WI38 (cell line): ENCODE results near the gene SYNGR3.

Source experiments
- H3K4me3 ChIP-seq: 2 replicates; pipeline ENCODE4 v1.5.1; 2011; ENCODE audit warnings: low read depth, mild to moderate bottlenecking, control low read depth, low read length
- TF ChIP-seq, protein P1 (sequence below): IDR thresholded peaks from 2 replicates; pipeline ENCODE4 v1.5.1; 2012; ENCODE audit warnings: low read depth, mild to moderate bottlenecking, control low read depth, low read length

Gene SYNGR3

DNA sequence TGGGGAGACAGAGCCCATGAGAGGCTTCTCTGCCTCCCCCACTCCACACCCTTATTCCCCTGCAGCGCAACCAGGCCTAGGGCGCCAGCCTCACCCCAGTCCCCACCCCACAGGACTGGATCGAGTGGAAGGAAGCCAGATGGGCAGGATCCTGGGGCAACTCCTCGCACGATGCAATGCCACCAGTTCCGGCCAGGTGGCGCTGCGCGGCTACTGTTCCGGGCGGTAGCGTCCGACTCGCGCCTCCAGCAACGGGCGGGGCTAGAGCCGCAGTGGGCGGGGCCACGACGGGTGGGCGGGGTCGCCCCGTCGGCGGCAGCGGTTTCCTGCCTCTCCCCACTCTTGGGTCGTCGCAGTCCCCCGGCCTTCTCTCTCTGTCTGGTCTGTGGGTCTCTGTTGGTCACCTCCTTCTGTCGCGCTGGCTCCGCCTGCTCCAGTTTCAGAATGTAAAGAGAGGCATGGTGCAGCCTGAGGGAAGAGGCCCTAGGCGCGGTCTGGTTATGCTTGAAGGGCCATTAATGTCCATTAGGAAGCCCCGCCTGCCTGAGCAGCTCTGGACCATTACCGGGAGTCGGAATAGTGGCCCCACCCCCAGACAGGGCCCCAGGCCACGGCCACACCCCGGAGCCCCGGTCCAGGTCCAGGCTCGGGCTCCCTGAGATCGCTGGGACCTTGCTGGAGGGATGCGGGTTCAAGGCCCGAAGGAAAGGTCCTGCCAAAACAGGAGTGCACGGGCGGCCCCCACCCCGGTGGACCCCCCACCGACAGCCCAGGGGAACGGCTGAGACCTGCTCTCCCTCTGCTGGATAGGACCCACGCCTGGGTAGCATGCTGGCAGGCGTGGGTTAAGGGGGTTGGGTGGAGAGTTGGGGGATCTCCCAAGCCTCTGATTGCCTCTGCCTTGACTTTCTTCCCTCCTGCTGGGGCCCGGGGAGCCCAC is 33.6 kb downstream of the SYNGR3 start:
- TF ChIP-seq, protein P1, sequence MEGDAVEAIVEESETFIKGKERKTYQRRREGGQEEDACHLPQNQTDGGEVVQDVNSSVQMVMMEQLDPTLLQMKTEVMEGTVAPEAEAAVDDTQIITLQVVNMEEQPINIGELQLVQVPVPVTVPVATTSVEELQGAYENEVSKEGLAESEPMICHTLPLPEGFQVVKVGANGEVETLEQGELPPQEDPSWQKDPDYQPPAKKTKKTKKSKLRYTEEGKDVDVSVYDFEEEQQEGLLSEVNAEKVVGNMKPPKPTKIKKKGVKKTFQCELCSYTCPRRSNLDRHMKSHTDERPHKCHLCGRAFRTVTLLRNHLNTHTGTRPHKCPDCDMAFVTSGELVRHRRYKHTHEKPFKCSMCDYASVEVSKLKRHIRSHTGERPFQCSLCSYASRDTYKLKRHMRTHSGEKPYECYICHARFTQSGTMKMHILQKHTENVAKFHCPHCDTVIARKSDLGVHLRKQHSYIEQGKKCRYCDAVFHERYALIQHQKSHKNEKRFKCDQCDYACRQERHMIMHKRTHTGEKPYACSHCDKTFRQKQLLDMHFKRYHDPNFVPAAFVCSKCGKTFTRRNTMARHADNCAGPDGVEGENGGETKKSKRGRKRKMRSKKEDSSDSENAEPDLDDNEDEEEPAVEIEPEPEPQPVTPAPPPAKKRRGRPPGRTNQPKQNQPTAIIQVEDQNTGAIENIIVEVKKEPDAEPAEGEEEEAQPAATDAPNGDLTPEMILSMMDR: peak; percentile 64
- peak overlapping the region; percentile 42 for H3K4me3 ChIP-seq

DNA sequence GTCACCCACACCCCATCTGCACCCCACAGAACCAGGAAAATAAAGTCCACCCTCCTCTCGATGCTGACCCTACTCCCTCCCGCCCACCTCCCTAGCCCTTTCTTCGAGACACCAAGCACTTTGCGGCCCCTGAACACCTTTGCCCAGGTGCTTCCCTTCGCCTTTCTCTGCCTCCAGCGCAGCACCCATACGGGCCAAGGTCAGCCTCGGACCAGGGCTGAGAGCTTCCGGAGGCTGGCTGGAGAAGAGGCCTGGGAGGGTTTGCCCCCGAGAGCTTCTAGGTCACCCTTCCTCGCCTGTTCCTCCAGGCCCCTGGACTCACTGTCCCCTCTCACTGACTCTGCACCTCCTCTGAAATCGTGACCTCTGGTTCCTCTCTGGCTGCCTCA is 34.3 kb downstream of the SYNGR3 start:
- no peak overlapping the region for H3K4me3 ChIP-seq
- TF ChIP-seq, protein P1: no peak

DNA sequence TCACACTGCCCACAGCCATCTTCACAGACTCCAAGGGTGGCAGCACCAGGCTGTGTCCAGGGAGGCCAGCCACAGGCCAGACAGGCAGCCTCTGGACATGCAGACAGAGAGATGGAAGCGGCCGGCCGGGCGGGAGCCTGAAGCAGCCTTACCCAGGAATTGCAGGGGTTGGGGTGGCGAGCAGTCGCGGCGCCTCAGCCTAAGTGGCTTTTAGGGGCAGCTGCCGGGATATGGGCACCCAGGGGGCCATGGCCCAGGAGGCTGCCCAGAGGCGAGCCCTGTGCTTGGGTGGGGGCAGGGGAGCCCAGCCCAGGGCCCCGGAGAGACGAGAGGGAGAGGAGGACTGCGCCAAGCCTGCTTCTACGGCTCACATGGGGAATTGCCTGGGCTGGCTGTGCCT is 35.5 kb downstream of the SYNGR3 start:
- H3K4me3 ChIP-seq: no peak overlapping the region
- TF ChIP-seq, protein P1: no peak

DNA sequence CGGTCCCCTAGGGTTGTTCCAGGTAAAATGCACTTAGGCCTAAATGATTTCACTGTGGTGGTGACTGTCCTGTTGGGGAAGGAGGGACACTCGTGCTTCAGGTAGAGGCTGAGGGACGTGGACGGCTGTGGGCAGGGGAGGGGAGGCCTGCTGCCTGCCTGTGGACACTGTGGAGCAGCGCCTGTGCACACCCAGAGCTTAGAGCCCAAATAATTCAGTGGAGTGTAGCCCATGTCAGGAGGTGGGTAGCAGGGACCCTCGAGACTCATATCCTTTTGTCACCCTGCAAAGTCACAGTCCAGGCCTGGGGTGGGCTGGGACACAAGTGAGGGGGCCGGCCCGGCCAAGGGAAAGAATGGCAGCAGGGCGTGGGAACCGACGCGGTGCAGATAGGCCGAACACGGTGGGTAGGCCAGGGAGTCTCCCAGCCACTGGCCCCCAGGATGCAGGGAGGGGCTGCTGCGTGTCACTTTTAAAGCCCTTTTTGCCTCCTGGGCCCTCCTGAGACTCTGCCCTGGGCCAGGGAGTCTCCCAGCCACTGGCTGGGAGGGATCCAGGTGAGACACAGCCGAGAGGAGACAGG is 36.2 kb downstream of the SYNGR3 start:
- peak overlapping the region; percentile 51 for H3K4me3 ChIP-seq
- TF ChIP-seq, protein P1: no peak

DNA sequence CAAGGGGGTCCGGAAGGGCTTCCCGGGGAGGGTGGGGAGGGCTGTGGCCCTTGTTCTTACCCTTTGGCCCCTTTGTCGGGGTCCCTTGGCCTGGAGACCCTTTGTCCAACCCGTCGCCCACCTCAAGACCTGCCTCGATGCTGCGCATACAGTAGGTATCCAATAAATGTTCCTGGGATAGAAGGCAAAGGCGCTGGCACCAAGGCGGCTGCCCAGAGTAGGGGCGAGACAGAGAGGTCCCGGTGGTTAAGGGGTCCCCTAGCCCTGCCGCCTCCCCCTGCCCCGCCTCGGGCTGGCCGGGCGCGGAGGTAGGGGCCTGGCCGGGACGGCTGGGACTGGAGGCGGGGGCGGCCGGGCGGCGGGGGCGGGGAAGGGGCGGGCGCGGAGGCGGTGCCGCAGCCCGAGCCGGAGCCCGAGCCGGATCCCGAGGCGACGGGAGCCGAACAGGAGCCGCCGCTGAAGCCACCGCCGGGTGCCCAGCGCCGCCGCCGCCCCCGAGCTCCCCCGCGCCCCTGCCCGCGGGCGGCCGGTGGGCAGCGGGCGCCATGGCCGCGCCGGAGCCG is 36.8 kb downstream of the SYNGR3 start, which contains the start of gene NHERF2:
Gene NHERF2 (plus strand): TSS at position 442 of the 563 bp plus-strand sequence. CDS start 104 bp downstream, at position 546.
- TF ChIP-seq, protein P1: no peak
- peak within 1 kb of the TSS; percentile 71 for H3K4me3 ChIP-seq

DNA sequence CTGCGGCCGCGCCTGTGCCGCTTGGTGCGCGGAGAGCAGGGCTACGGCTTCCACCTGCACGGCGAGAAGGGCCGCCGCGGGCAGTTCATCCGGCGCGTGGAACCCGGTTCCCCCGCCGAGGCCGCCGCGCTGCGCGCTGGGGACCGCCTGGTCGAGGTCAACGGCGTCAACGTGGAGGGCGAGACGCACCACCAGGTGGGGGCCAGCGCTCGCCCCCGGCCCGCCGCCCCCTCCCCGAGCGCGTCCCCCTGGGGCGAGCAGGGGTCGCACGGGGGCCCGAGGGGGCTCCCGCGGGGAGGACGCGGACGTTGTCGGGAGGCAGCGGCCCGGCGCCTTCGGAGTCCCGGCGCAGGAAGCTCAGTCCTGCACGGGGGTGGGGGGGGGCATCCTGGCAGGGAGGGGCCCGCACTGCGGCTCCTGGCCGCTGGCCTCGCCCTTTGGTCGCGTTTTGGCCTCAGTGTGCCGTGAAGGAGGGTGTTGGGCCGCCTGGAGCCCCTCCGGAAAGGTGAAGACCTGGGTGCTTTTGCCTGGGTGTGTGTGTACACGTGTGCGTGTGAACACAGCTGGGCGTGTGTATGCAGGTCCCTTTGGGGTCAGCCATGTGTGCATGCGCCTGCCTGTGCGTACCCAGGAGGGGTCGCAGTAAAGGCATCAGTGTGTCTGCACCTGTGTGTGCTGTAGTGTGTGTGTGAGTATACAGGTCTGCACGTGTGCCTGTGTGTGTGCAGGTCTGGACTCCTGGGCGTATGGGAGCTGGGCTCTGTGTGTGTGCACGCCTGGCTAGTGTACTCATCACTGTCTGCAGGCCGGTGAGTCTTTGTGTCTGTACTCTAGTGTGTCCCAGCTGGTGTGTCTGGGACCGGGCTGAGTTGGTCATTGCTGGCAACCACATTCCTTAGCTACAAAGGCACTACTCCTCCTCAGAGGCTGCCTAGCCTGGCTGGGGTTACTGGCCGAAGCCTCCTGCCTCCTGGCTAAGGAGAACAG is 37.5 kb downstream of the SYNGR3 start:
- H3K4me3 ChIP-seq: peak overlapping the region; percentile 71
- TF ChIP-seq, protein P1: no peak
